GM10847 (cell line): Measurements from ENCODE around the gene GOLGA6L24.
"Not testable (repeated sequence)": the region's sequence is repeated elsewhere in the genome, so short reads cannot be mapped to it uniquely, and the experiment has no call there.

ENCODE experiments used
- POLR2A ChIP-seq: IDR thresholded peaks from 2 replicates; pipeline ENCODE4 v1.6.1; 2011; ENCODE audit not compliant: insufficient read length; ENCODE audit errors: extremely low read depth

The GOLGA6L24 gene, protein sequence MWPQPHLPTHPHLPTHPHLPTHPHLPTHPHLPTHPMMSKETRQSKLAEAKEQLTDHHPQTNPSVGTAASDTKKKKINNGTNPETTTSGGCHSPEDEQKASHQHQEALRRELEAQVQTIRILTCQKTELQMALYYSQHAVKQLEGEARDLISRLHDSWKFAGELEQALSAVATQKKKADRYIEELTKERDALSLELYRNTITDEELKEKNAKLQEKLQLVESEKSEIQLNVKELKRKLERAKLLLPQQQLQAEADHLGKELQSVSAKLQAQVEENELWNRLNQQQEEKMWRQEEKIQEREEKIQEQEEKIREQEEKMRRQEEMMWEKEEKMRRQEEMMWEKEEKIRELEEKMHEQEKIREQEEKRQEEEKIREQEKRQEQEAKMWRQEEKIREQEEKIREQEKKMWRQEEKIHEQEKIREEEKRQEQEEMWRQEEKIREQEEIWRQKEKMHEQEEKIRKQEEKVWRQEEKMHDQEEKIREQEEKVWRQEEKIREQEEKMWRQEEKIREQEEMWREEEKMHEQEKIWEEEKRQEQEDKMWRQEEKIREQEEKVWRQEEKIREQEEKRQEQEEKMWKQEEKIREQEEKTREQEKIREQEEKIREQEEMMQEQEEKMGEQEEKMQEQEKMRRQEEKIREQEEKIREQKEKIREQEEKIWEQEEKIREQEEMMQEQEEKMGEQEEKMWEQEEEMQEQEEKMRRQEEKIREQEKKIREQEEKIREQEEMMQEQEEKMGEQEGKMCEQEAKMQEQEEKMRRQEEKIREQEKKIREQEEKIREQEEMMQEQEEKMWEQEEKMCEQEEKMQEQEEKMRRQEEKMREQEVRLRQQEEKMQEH

DNA sequence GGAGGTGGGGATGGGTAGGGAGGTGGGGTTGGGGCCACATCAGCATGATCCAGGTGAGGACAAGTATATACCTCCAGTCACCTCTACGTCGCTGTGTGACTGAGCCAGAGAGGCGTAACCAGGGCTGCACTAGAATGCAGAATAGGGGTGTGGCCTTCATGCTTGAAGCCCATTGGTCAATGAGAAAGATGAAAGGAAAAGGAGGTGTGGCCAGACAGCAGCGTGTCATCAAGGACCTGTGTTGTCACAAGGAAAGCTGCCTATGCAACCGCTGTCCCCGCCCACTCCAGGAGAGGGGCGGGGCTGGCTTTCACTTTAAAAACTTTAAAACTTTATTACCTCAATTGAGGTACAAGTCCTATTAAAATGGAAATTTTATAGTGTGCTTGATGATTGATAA, at the start of gene GOLGA6L24:
TSS of gene GOLGA6L24 (minus strand) at position 101 of the 400 bp plus-strand sequence. CDS start at position 40, 61 bp downstream.
- TF ChIP-seq POLR2A, result not testable (repeated sequence)

DNA sequence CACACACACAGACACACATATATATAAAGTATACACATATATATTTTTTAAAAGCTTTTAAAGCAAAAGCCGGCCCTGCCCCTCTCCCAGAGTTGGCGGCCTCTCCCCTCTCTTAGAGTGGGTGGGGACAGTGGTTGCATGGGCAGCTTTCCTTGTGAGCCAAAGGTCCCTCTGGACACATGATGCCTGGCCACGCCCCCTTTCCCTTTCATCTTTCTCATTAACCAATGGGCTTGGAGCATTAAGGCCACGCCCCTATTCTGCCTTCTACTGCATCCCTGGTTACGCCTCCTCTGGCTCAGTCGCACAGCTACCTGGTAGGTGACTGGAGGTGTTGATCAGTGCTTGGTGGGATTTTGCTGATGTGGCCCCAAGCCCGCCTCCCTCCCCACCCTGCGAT, 20.5 kb upstream of the GOLGA6L24 start, which contains the start of gene GOLGA8F:
TSS of gene GOLGA8F (plus strand) at position 301 of the 400 bp plus-strand sequence. CDS start at position 399, 98 bp downstream.
- TF ChIP-seq POLR2A, result not testable (repeated sequence)

DNA sequence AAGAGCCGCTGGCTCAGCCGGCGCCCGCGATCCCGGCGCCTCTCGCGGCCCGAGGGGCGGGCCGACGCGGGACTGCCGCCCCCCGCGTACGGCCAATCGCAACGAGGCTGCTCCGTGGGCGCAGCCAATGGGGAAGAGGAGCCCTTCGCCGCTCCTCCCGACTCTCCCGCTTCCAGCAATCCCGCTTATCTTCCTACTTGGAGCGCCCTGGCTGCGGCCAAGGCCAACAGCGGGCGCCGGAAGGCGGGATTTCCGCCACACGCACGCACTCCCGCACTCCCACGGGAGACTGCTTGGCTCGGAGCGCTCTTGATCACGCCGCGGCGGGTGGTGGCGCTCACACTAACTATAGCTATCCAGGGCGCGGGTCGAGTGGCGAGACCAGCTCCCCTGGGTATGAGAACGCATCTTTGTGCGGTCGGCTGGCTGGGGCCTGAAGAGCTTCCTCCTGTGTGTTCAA, 35.7 kb downstream of the GOLGA6L24 start, which contains the start of gene HERC2:
TSS of gene HERC2 (minus strand) at position 51 of the 460 bp plus-strand sequence. CDS start 746 bp downstream, outside the sequence.
- not testable (repeated sequence) for TF ChIP-seq POLR2A
